IMR-90 (cell line): Measurements from ENCODE around the gene PNO1. TPM values are rescaled to one million over a fixed set of nuclear protein-coding genes. Genes with fewer than 3 reads are reported as not detected.

Source experiments
- ATAC-seq: fragments of 200-7000 bp; cut with Tn5 transposase; 2 replicates; pipeline ENCODE4 v1.9.1; 2020; ENCODE audit warnings: low read depth, mild to moderate bottlenecking, moderate library complexity
- BruUV-seq: library from RNA; stranded (reverse); fragments of 400-500 nt; replicated peaks from 2 replicates; lab custom pipeline; 2021; lab: Mats Ljungman, UMichigan
- CTCF ChIA-PET: fragments of 300-600 bp; formaldehyde crosslinking; extraction: SDS; loops from one replicate; lab custom pipeline; 2021; ENCODE audit warnings: antibody characterized with exemption; lab: Yijun Ruan, JAX
- POLR2A ChIA-PET: fragments of 300-600 bp; sonication (Branson Sonifier 250); formaldehyde crosslinking; loops from one replicate; lab custom pipeline; 2022; ENCODE audit warnings: antibody characterized with exemption; ENCODE audit not compliant: unreplicated experiment; lab: Charles Lee
- DNase-seq: peaks from one replicate; pipeline ENCODE4 v3.0.0; 2013
- H2AFZ ChIP-seq: replicated peaks from 2 replicates; pipeline ENCODE3; 2013; ENCODE audit warnings: low read length, mild to moderate bottlenecking; ENCODE audit not compliant: poor library complexity
- H2AK5ac ChIP-seq: 2 replicates; pipeline ENCODE4 v1.6.1; 2013; ENCODE audit warnings: low read depth, low read length, inconsistent platforms
- H2AK9ac ChIP-seq: replicated peaks from 2 replicates; pipeline ENCODE3; 2013; ENCODE audit warnings: mild to moderate bottlenecking, low read depth, low read length, moderate library complexity; ENCODE audit not compliant: poor library complexity
- H2BK120ac ChIP-seq: 2 replicates; pipeline ENCODE4 v1.6.1; 2013; ENCODE audit warnings: low read depth, low read length, inconsistent platforms
- H2BK15ac ChIP-seq: 3 replicates; pipeline ENCODE4 v1.6.1; 2013; ENCODE audit warnings: low read depth, low read length, inconsistent platforms
- H2BK20ac ChIP-seq: 2 replicates; pipeline ENCODE4 v1.6.1; 2013; ENCODE audit warnings: low read depth, mild to moderate bottlenecking, inconsistent platforms, low read length, moderate library complexity
- H2BK5ac ChIP-seq: 2 replicates; pipeline ENCODE4 v1.6.1; 2013; ENCODE audit warnings: mild to moderate bottlenecking, low read depth, low read length, inconsistent platforms; ENCODE audit not compliant: poor library complexity, severe bottlenecking
- H3K14ac ChIP-seq: replicated peaks from 2 replicates; pipeline ENCODE4 v1.6.1; 2013; ENCODE audit warnings: low read depth, low read length, inconsistent platforms
- H3K18ac ChIP-seq: 2 replicates; pipeline ENCODE4 v1.6.1; 2013; ENCODE audit warnings: low read depth, low read length, control low read depth
- H3K23ac ChIP-seq: 2 replicates; pipeline ENCODE4 v1.6.1; 2013; ENCODE audit warnings: low read depth, low read length, inconsistent platforms
- H3K27ac ChIP-seq: 2 replicates; pipeline ENCODE4 v1.5.1; 2013; ENCODE audit warnings: mild to moderate bottlenecking, control low read depth, low read length; ENCODE audit not compliant: insufficient read depth
- H3K27me3 ChIP-seq: 2 replicates; pipeline ENCODE4 v1.6.1; 2013; ENCODE audit warnings: low read length; ENCODE audit not compliant: control insufficient read depth, insufficient read depth
- H3K36me3 ChIP-seq: 2 replicates; pipeline ENCODE4 v1.6.1; 2013; ENCODE audit warnings: low read length, mixed read lengths; ENCODE audit not compliant: control insufficient read depth, insufficient read depth
- H3K4ac ChIP-seq: 2 replicates; pipeline ENCODE4 v1.6.1; 2013; ENCODE audit warnings: low read depth, low read length, inconsistent platforms
- H3K4me1 ChIP-seq: 2 replicates; pipeline ENCODE4 v1.6.1; 2013; ENCODE audit warnings: low read length, mixed read lengths; ENCODE audit not compliant: control insufficient read depth, insufficient read depth
- H3K4me2 ChIP-seq: 2 replicates; pipeline ENCODE4 v1.6.1; 2013; ENCODE audit warnings: low read depth, mild to moderate bottlenecking, control low read depth, low read length, moderate library complexity
- H3K4me3 ChIP-seq: 2 replicates; pipeline ENCODE4 v1.5.1; 2013; ENCODE audit warnings: low read depth, mild to moderate bottlenecking, control low read depth, low read length, moderate library complexity; ENCODE audit not compliant: insufficient read depth
- H3K56ac ChIP-seq: 2 replicates; pipeline ENCODE4 v1.6.1; 2013; ENCODE audit warnings: low read length, inconsistent platforms; ENCODE audit not compliant: insufficient read depth; ENCODE audit errors: extremely low read depth
- H3K79me1 ChIP-seq, 2 experiments: 2 replicates each; pipeline ENCODE4 v1.6.1; 2013; ENCODE audit warnings: low read length in 2 of 2, inconsistent platforms in 1 of 2, low read depth in 1 of 2
- H3K9ac ChIP-seq: 2 replicates; pipeline ENCODE4 v1.6.1; 2013; ENCODE audit warnings: low read depth, low read length, control low read depth
- H3K9me1 ChIP-seq: 2 replicates; pipeline ENCODE4 v1.6.1; 2013; ENCODE audit warnings: low read length, inconsistent platforms; ENCODE audit not compliant: insufficient read depth
- H3K9me3 ChIP-seq: 2 replicates; pipeline ENCODE4 v1.6.1; 2013; ENCODE audit warnings: low read length; ENCODE audit not compliant: control insufficient read depth, insufficient read depth
- H4K20me1 ChIP-seq: 2 replicates; pipeline ENCODE4 v1.6.1; 2013; ENCODE audit warnings: low read length, inconsistent platforms; ENCODE audit not compliant: insufficient read depth
- H4K5ac ChIP-seq: 2 replicates; pipeline ENCODE4 v1.6.1; 2013; ENCODE audit warnings: mild to moderate bottlenecking, low read depth, low read length, control low read depth
- H4K8ac ChIP-seq, 2 experiments: 2 replicates each; pipeline ENCODE4 v1.6.1; 2013; ENCODE audit warnings: low read depth in 2 of 2, low read length in 2 of 2, control low read depth in 1 of 2, inconsistent platforms in 1 of 2
- H4K91ac ChIP-seq: 2 replicates; pipeline ENCODE4 v1.6.1; 2013; ENCODE audit warnings: low read depth, low read length, inconsistent platforms; ENCODE audit not compliant: insufficient read depth
- CEBPB ChIP-seq: IDR thresholded peaks from 2 replicates; pipeline ENCODE4 v1.6.1; 2012; ENCODE audit warnings: low read depth, low read length, improper control_type of control experiment
- CHD1 ChIP-seq: IDR thresholded peaks from 2 replicates; pipeline ENCODE4 v1.6.1; 2012; ENCODE audit warnings: low read depth, low read length, improper control_type of control experiment
- MAFK ChIP-seq: IDR thresholded peaks from 2 replicates; pipeline ENCODE4 v1.6.1; 2012; ENCODE audit warnings: low read depth, low read length, improper control_type of control experiment
- POLR2A ChIP-seq: IDR thresholded peaks from 2 replicates; pipeline ENCODE4 v1.6.1; 2012; ENCODE audit warnings: mild to moderate bottlenecking, low read depth, low read length
- RCOR1 ChIP-seq: IDR thresholded peaks from 2 replicates; pipeline ENCODE4 v1.6.1; 2012; ENCODE audit warnings: mild to moderate bottlenecking, low read length, improper control_type of control experiment; ENCODE audit not compliant: insufficient replicate concordance
- WGBS, 2 experiments: methylation state at CpG; one replicate each; pipeline versions ENCODE4 v1.1.5 to v1.1.7; 2013; ENCODE audit warnings: missing lambda C conversion rate in 2 of 2; ENCODE audit not compliant: insufficient read length in 1 of 2; ENCODE audit errors: extremely low coverage in 2 of 2; 5-methylcytosine and 5-hydroxymethylcytosine counted together
- dilution Hi-C: fragments of 300-500 bp; cut with HindIII; formaldehyde crosslinking; loops from one replicate; pipeline ENCODE4 v1.14.3; 2018; ENCODE audit warnings: low sequenced_read_pairs; ENCODE audit not compliant: unreplicated experiment
- in situ Hi-C: fragments of 300-500 bp; cut with MboI; formaldehyde crosslinking; loops from 3 replicates; pipeline ENCODE4 v1.14.3; 2019; ENCODE audit warnings: low sequenced_read_pairs, inconsistent platforms, mixed read lengths
- intact Hi-C: fragments of 100-400 bp; cut with micrococcal nuclease; formaldehyde crosslinking; loops from 2 replicates; pipeline ENCODE4 v1.10.0; 2022
- polyA plus RNA-seq, 3 experiments: library from polyadenylated mRNA; depleted of rRNA; stranded (reverse); fragments of >200 nt; gene quantifications; 2 replicates each; pipeline ENCODE4 v1.2.3, GENCODE V29; 2012; ENCODE audit warnings: low replicate concordance in 1 of 3
- total RNA-seq: library from RNA; depleted of rRNA; stranded (reverse); fragments of >200 nt; gene quantifications from 2 replicates; pipeline ENCODE4 v1.2.3, GENCODE V29; 2012

PNO1 gene
- total and polyA plus RNA-seq, 2 of the 4 experiments (the other 2 are of a cell fraction), result 12.8 to 14.7 TPM

GRCh38 chr2:68167186-68167585 lies 9.5 kb downstream of the PNO1 start:
- ChIA-PET POLR2A (no interaction called here), CTCF (no interaction called here)
- in situ Hi-C loops (no loop called here), intact Hi-C loops (no loop called here), dilution Hi-C loops (no loop called here)
- peaks cover 24% of the 10 kb centered on the region for H3K36me3 ChIP-seq
- H2BK20ac ChIP-seq, result no peak overlapping the region
- H2AFZ ChIP-seq, result no peak overlapping the region
- WGBS, 2 experiments, result 75% methylated on average over 2 of the region's 3 CpGs; no CpG with 5 or more reads in 1 of the 2 experiments
- H3K18ac ChIP-seq, result no peak overlapping the region
- H3K9ac ChIP-seq, result no peak overlapping the region
- no peak overlapping the region for H3K4ac ChIP-seq
- peaks cover 13 to 28% of the 10 kb centered on the region in 2 experiments for H3K79me1 ChIP-seq
- no peak overlapping the region for H4K91ac ChIP-seq
- H3K4me1 ChIP-seq, result peaks cover 2% of the 10 kb centered on the region; the same call in 1 of the 2 replicates
- H3K56ac ChIP-seq, result no peak overlapping the region
- BruUV-seq, result no TSS peak
- no peak overlapping the region for H3K27ac ChIP-seq
- no peaks in the 10 kb centered on the region for H4K20me1 ChIP-seq
- ATAC-seq (no peak), DNase-seq (peak; percentile 50)
- no peak overlapping the region for H2BK15ac ChIP-seq
- no peak overlapping the region for H4K8ac ChIP-seq
- no peak overlapping the region for H2BK120ac ChIP-seq
- TF ChIP-seq CHD1, result no peak
- no peak for TF ChIP-seq POLR2A
- peak; percentile 44; the same call in 1 of the 2 replicates for TF ChIP-seq CEBPB
- no peak for TF ChIP-seq RCOR1
- TF ChIP-seq MAFK, result no peak
- H3K9me3 ChIP-seq, result no peaks in the 10 kb centered on the region
- H2BK5ac ChIP-seq, result no peak overlapping the region
- no peak overlapping the region for H2AK9ac ChIP-seq
- H3K9me1 ChIP-seq, result no peaks in the 10 kb centered on the region
- H3K4me2 ChIP-seq, result no peak overlapping the region
- no peak overlapping the region for H2AK5ac ChIP-seq
- H3K23ac ChIP-seq, result no peak overlapping the region
- no peak overlapping the region for H3K4me3 ChIP-seq
- H3K27me3 ChIP-seq, result no peaks in the 10 kb centered on the region
- no peak overlapping the region for H4K5ac ChIP-seq
- H3K14ac ChIP-seq, result no peak overlapping the region
